Thyroid gland (tissue), 4 donors: ENCODE measurements around the gene SIRPB1.

Experiments
- POLR2A ChIP-seq, 2 donors: fragments of 450-650 bp; IDR thresholded peaks; one replicate each; pipeline ENCODE4 v1.6.1; 2017; ENCODE audit warnings: antibody characterized with exemption in 2 of 2, mild to moderate bottlenecking in 2 of 2, moderate library complexity in 1 of 2
- TF ChIP-seq, protein P1 (sequence below), 6 experiments: fragments of 200-600 bp in 3 of 6; fragments of 450-650 bp in 3 of 6; sonication (generic) in 3 of 6; IDR thresholded peaks; one replicate each; pipeline ENCODE4 v1.5.1; 2016 to 2019; ENCODE audit warnings: antibody characterized with exemption in 6 of 6, mild to moderate bottlenecking in 2 of 6, inconsistent platforms in 1 of 6, moderate library complexity in 1 of 6

DNA sequence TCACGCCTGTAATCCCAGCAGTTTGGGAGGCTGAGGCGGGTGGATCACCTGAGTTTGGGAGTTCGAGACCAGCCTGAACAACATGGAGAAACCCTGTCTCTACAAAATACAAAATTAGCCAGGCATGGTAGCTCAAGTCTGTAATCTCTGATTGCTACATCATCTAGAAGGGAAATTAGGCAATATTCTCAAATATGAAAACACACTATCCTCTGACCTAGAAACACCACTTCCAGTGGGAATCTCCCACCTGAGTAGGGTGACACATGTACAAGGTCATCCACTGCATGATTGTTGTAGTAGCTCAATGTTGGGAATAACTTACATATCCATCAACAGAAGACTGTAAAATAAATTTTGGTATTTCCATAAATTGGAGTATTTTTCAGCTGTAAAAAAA, 43.2 kb downstream of the SIRPB1 start:
- TF ChIP-seq POLR2A (IDR thresholded peaks at IDR 0.05), result no peak
- TF ChIP-seq, protein P1, sequence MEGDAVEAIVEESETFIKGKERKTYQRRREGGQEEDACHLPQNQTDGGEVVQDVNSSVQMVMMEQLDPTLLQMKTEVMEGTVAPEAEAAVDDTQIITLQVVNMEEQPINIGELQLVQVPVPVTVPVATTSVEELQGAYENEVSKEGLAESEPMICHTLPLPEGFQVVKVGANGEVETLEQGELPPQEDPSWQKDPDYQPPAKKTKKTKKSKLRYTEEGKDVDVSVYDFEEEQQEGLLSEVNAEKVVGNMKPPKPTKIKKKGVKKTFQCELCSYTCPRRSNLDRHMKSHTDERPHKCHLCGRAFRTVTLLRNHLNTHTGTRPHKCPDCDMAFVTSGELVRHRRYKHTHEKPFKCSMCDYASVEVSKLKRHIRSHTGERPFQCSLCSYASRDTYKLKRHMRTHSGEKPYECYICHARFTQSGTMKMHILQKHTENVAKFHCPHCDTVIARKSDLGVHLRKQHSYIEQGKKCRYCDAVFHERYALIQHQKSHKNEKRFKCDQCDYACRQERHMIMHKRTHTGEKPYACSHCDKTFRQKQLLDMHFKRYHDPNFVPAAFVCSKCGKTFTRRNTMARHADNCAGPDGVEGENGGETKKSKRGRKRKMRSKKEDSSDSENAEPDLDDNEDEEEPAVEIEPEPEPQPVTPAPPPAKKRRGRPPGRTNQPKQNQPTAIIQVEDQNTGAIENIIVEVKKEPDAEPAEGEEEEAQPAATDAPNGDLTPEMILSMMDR (IDR thresholded peaks at IDR 0.05), result no peak
